ENCODE measurements around the gene VSX2. TPM values are rescaled to one million over a fixed set of nuclear protein-coding genes. Genes with fewer than 3 reads are reported as not detected.

VSX2 gene
- total and polyA plus RNA-seq, 2 of the 13 experiments (the other 11 are each of a cell fraction or from before 2014, with no cell fraction given): 0.05 TPM; not detected in 1

- peak; percentile 51; the same call in 1 of the 2 replicates for TF ChIP-seq DMAP1 (CRISPR knock-in tag; IDR thresholded peaks at IDR 0.05)
- no peak for TF ChIP-seq ZNF75D (CRISPR knock-in tag; IDR thresholded peaks at IDR 0.05; ENCODE audit: borderline replicate concordance)
- no peak for TF ChIP-seq ZNF235 (CRISPR knock-in tag; IDR thresholded peaks at IDR 0.05; ENCODE audit: borderline replicate concordance)
- TF ChIP-seq HOXA9 (CRISPR knock-in tag; IDR thresholded peaks at IDR 0.05; ENCODE audit: borderline replicate concordance): no peak
- no peak for TF ChIP-seq THYN1 (CRISPR knock-in tag; IDR thresholded peaks at IDR 0.05; ENCODE audit: borderline replicate concordance, low read depth)
- no peak for TF ChIP-seq RBM22 (optimal IDR thresholded peaks at IDR 0.05; ENCODE audit: low read length)
- TF ChIP-seq MIXL1 (CRISPR knock-in tag; IDR thresholded peaks at IDR 0.05): no peak
- TF ChIP-seq GMEB1 (CRISPR knock-in tag; IDR thresholded peaks at IDR 0.05; ENCODE audit: borderline replicate concordance): peak; percentile 57; the same call in 1 of the 2 replicates
- peak; percentile 74; the same call in 1 of the 2 replicates for TF ChIP-seq ZNF792 (CRISPR knock-in tag; IDR thresholded peaks at IDR 0.05)
- peak; percentile 72; the same call in 1 of the 2 replicates for TF ChIP-seq ZNF605 (CRISPR knock-in tag; IDR thresholded peaks at IDR 0.05)
- no peak for TF ChIP-seq AHDC1 (CRISPR knock-in tag; IDR thresholded peaks at IDR 0.05; ENCODE audit: borderline replicate concordance)
- TF ChIP-seq ZNF598 (CRISPR knock-in tag; IDR thresholded peaks at IDR 0.05; ENCODE audit: borderline replicate concordance): no peak
- TF ChIP-seq KAT7 (CRISPR knock-in tag; IDR thresholded peaks at IDR 0.05; ENCODE audit: borderline replicate concordance): peak; percentile 94
- no peak for TF ChIP-seq ZNF441 (CRISPR knock-in tag; IDR thresholded peaks at IDR 0.05; ENCODE audit: borderline replicate concordance)
- TF ChIP-seq ZNF343 (CRISPR knock-in tag; IDR thresholded peaks at IDR 0.05): no peak
- peak; percentile 14 for TF ChIP-seq RCOR2 (CRISPR knock-in tag; IDR thresholded peaks at IDR 0.05)
- no peak for TF ChIP-seq CENPX (CRISPR knock-in tag; IDR thresholded peaks at IDR 0.05)
- TF ChIP-seq PRDM15 (CRISPR knock-in tag; IDR thresholded peaks at IDR 0.05): no peak
- no peak for TF ChIP-seq ZNF225 (CRISPR knock-in tag; IDR thresholded peaks at IDR 0.05)
Observed at GRCh38 chr14:74302634-74303569, 63.7 kb downstream of the VSX2 start, which contains the start of gene ABCD4 (continued).

Measured in HepG2 (cell line).